WERI-Rb-1 (cell line): ENCODE measurements around the gene SELENOW.

Experiments
- DNase-seq: peaks from one replicate; pipeline ENCODE4 v3.0.0-alpha.2; 2020
- H3K27ac ChIP-seq: fragments of 250-450 bp; sonication (Bioruptor Pico); 2 replicates; pipeline ENCODE4 v1.5.1; 2020; ENCODE audit warnings: mild to moderate bottlenecking, moderate library complexity
- H3K27me3 ChIP-seq: fragments of 250-450 bp; sonication (Bioruptor Pico); 2 replicates; pipeline ENCODE4 v1.5.1; 2021; ENCODE audit warnings: mild to moderate bottlenecking, low read depth, moderate library complexity; ENCODE audit not compliant: insufficient read depth, severe bottlenecking
- H3K36me3 ChIP-seq: fragments of 250-450 bp; sonication (Bioruptor Pico); 2 replicates; pipeline ENCODE4 v1.5.1; 2020; ENCODE audit warnings: mild to moderate bottlenecking, moderate library complexity
- H3K4me3 ChIP-seq: 2 replicates; pipeline ENCODE4 v1.5.1; 2011; ENCODE audit warnings: low read depth, mild to moderate bottlenecking, control low read depth, low read length
- H3K9me3 ChIP-seq: fragments of 250-450 bp; sonication (Bioruptor Pico); 2 replicates; pipeline ENCODE4 v1.5.1; 2021; ENCODE audit warnings: mild to moderate bottlenecking, moderate library complexity; ENCODE audit not compliant: severe bottlenecking
- CTCF ChIP-seq: IDR thresholded peaks from 2 replicates; pipeline ENCODE4 v1.5.1; 2011; ENCODE audit warnings: low read depth, mild to moderate bottlenecking, control low read depth, inconsistent platforms, low read length

SELENOW gene

GRCh38 chr19:47755762-47756626 is 22.5 kb upstream of the SELENOW start:
- Histone ChIP-seq H3K9me3 (no peaks in the 10 kb centered on the region), H3K4me3 (no peak overlapping the region), H3K27ac (no peak overlapping the region), H3K27me3 (no peaks in the 10 kb centered on the region), H3K36me3 (peaks cover 73% of the 10 kb centered on the region)
- TF ChIP-seq CTCF, result no peak
- no peak for DNase-seq

GRCh38 chr19:47756627-47756929 is 21.9 kb upstream of the SELENOW start:
- no peak for TF ChIP-seq CTCF
- H3K27me3 ChIP-seq, result no peaks in the 10 kb centered on the region
- H3K27ac ChIP-seq, result no peak overlapping the region
- no peak overlapping the region for H3K4me3 ChIP-seq
- H3K9me3 ChIP-seq, result no peaks in the 10 kb centered on the region
- peaks cover 67% of the 10 kb centered on the region for H3K36me3 ChIP-seq
- DNase-seq, result no peak

GRCh38 chr19:47756953-47757608 is 21.4 kb upstream of the SELENOW start:
- Histone ChIP-seq H3K27ac (no peak overlapping the region), H3K9me3 (no peaks in the 10 kb centered on the region), H3K4me3 (no peak overlapping the region), H3K27me3 (no peaks in the 10 kb centered on the region), H3K36me3 (peaks cover 63% of the 10 kb centered on the region)
- no peak for TF ChIP-seq CTCF
- DNase-seq, result no peak

- DNase-seq, result no peak
- Histone ChIP-seq H3K9me3 (no peaks in the 10 kb centered on the region), H3K27ac (no peak overlapping the region), H3K27me3 (no peaks in the 10 kb centered on the region), H3K36me3 (peaks cover 55% of the 10 kb centered on the region), H3K4me3 (no peak overlapping the region)
- no peak for TF ChIP-seq CTCF
Measured at GRCh38 chr19:47757617-47758442, 20.7 kb upstream of the SELENOW start.

- no peak for TF ChIP-seq CTCF
- H3K27ac ChIP-seq, result no peak overlapping the region
- no peaks in the 10 kb centered on the region for H3K9me3 ChIP-seq
- DNase-seq, result no peak
- peaks cover 51% of the 10 kb centered on the region for H3K36me3 ChIP-seq
- no peak overlapping the region for H3K4me3 ChIP-seq
- no peaks in the 10 kb centered on the region for H3K27me3 ChIP-seq
Measured at GRCh38 chr19:47758443-47758804, 20.1 kb upstream of the SELENOW start.
